Astrocyte of the cerebellum (primary cell): ENCODE measurements around the gene NRBF2.

Source experiments
- DNase-seq: peaks from one replicate; pipeline ENCODE4 v3.0.0-alpha.2; 2011; ENCODE audit warnings: low read depth
- H3K4me3 ChIP-seq: 2 replicates; pipeline ENCODE4 v1.5.1; 2011; ENCODE audit warnings: mild to moderate bottlenecking, low read depth, low read length, moderate library complexity
- CTCF ChIP-seq: IDR thresholded peaks from 2 replicates; pipeline ENCODE4 v1.5.1; 2012; ENCODE audit warnings: low read length, low read depth, moderate library complexity, mild to moderate bottlenecking; ENCODE audit errors: missing control alignments
- in situ Hi-C: cut with HindIII; loops from 2 replicates; pipeline ENCODE4 v1.10.0; 2017; ENCODE audit warnings: low sequenced_read_pairs

Gene NRBF2

GRCh38 chr10:63120554-63120953, 12.6 kb upstream of the NRBF2 start:
- H3K4me3 ChIP-seq: no peak overlapping the region
- no peak for TF ChIP-seq CTCF
- in situ Hi-C loops: no loop called here
- no peak for DNase-seq

- in situ Hi-C loops: no loop called here
- no peak overlapping the region for H3K4me3 ChIP-seq
- no peak for TF ChIP-seq CTCF
- no peak for DNase-seq
Measured at GRCh38 chr10:63123727-63124362, 9.3 kb upstream of the NRBF2 start.

- no peak for DNase-seq
- in situ Hi-C loops: no loop called here
- H3K4me3 ChIP-seq: no peak overlapping the region
- no peak for TF ChIP-seq CTCF
Measured at GRCh38 chr10:63125459-63125858, 7.7 kb upstream of the NRBF2 start.

- H3K4me3 ChIP-seq: no peak overlapping the region
- no peak for DNase-seq
- no peak for TF ChIP-seq CTCF
- in situ Hi-C loops: no loop called here
Measured at GRCh38 chr10:63128443-63128842, 4.7 kb upstream of the NRBF2 start.

- no peak for TF ChIP-seq CTCF
- H3K4me3 ChIP-seq: no peak overlapping the region
- in situ Hi-C loops: no loop called here
- no peak for DNase-seq
Measured at GRCh38 chr10:63129888-63130287, 3.2 kb upstream of the NRBF2 start.

- in situ Hi-C loops: no loop called here
- peak overlapping the region; percentile 91 for H3K4me3 ChIP-seq
- no peak for DNase-seq
- TF ChIP-seq CTCF: no peak
Measured at GRCh38 chr10:63132651-63133055, 475 bp upstream of the NRBF2 start.
